RWPE2 (cell line): ENCODE measurements around the gene CAPS.

Experiments used
- ATAC-seq: fragments of 200-7000 bp; cut with Tn5 transposase; 3 replicates; pipeline ENCODE4 v1.9.1; 2021; ENCODE audit warnings: low read depth
- DNase-seq: peaks from one replicate; pipeline ENCODE4 v3.0.0-alpha.2; 2020; ENCODE audit warnings: low spot score
- H3K27ac ChIP-seq: fragments of 450-650 bp; 2 replicates; pipeline ENCODE4 v1.5.1; 2017; ENCODE audit warnings: mild to moderate bottlenecking; ENCODE audit not compliant: poor library complexity, severe bottlenecking
- H3K27me3 ChIP-seq: fragments of 250-450 bp; sonication (Bioruptor Pico); 2 replicates; pipeline ENCODE4 v1.5.1; 2021; ENCODE audit warnings: mild to moderate bottlenecking, moderate library complexity; ENCODE audit not compliant: insufficient read depth, poor library complexity, severe bottlenecking
- H3K36me3 ChIP-seq: fragments of 250-450 bp; sonication (Bioruptor Pico); 2 replicates; pipeline ENCODE4 v1.5.1; 2020; ENCODE audit warnings: low read depth, mild to moderate bottlenecking, moderate library complexity
- H3K4me1 ChIP-seq: fragments of 250-450 bp; sonication (Bioruptor Pico); 2 replicates; pipeline ENCODE4 v1.5.1; 2021; ENCODE audit warnings: mild to moderate bottlenecking, moderate library complexity; ENCODE audit not compliant: insufficient read depth, poor library complexity, severe bottlenecking
- H3K4me3 ChIP-seq: fragments of 250-450 bp; sonication (Bioruptor Pico); 2 replicates; pipeline ENCODE4 v1.5.1; 2021; ENCODE audit warnings: mild to moderate bottlenecking, moderate library complexity; ENCODE audit not compliant: severe bottlenecking
- H3K9me3 ChIP-seq: fragments of 250-450 bp; sonication (Bioruptor Pico); 2 replicates; pipeline ENCODE4 v1.5.1; 2021; ENCODE audit warnings: mild to moderate bottlenecking, moderate library complexity; ENCODE audit not compliant: severe bottlenecking
- CTCF ChIP-seq: fragments of 450-650 bp; IDR thresholded peaks from one replicate; pipeline ENCODE4 v1.5.1; 2017; ENCODE audit warnings: mild to moderate bottlenecking, moderate library complexity; ENCODE audit not compliant: poor library complexity, severe bottlenecking

Gene CAPS

GRCh38 chr19:5922161-5922545 is 8.1 kb downstream of the CAPS start:
- DNase-seq (no peak), ATAC-seq (no peak)
- Histone ChIP-seq H3K27ac (no peak overlapping the region), H3K4me1 (no peaks in the 10 kb centered on the region), H3K27me3 (no peaks in the 10 kb centered on the region), H3K36me3 (peaks cover 40% of the 10 kb centered on the region), H3K4me3 (no peak overlapping the region), H3K9me3 (no peaks in the 10 kb centered on the region)
- no peak for TF ChIP-seq CTCF

GRCh38 chr19:5923356-5923755 is 9.3 kb downstream of the CAPS start:
- no peak for ATAC-seq
- peaks cover 48% of the 10 kb centered on the region for H3K36me3 ChIP-seq

GRCh38 chr19:5925830-5926427 is 11.9 kb downstream of the CAPS start:
- Histone ChIP-seq H3K9me3 (no peaks in the 10 kb centered on the region), H3K27me3 (no peaks in the 10 kb centered on the region), H3K27ac (no peak overlapping the region), H3K4me3 (no peak overlapping the region), H3K36me3 (peaks cover 43% of the 10 kb centered on the region), H3K4me1 (no peaks in the 10 kb centered on the region)
- DNase-seq (no peak), ATAC-seq (no peak)
- no peak for TF ChIP-seq CTCF

More at GRCh38 chr19:5923356-5923755, 9.3 kb downstream of the CAPS start:
- H3K4me3 ChIP-seq, result no peak overlapping the region
- H3K27ac ChIP-seq, result no peak overlapping the region
- H3K4me1 ChIP-seq, result no peaks in the 10 kb centered on the region
- no peak for TF ChIP-seq CTCF
- H3K9me3 ChIP-seq, result no peaks in the 10 kb centered on the region
- no peaks in the 10 kb centered on the region for H3K27me3 ChIP-seq
- no peak for DNase-seq

GRCh38 chr19:5926641-5927440 is 12.8 kb downstream of the CAPS start:
- Histone ChIP-seq H3K9me3 (no peaks in the 10 kb centered on the region), H3K4me1 (no peaks in the 10 kb centered on the region), H3K27me3 (no peaks in the 10 kb centered on the region), H3K4me3 (no peak overlapping the region), H3K36me3 (peaks cover 44% of the 10 kb centered on the region), H3K27ac (no peak overlapping the region)
- no peak for DNase-seq
- no peak for TF ChIP-seq CTCF
- no peak for ATAC-seq

GRCh38 chr19:5927441-5927821 is 13.4 kb downstream of the CAPS start:
- H3K4me3 ChIP-seq, result no peak overlapping the region
- H3K36me3 ChIP-seq, result peaks cover 50% of the 10 kb centered on the region
- no peak for ATAC-seq

More at GRCh38 chr19:5927441-5927821, 13.4 kb downstream of the CAPS start:
- TF ChIP-seq CTCF, result no peak
- Histone ChIP-seq H3K27ac (no peak overlapping the region), H3K9me3 (no peaks in the 10 kb centered on the region), H3K27me3 (no peaks in the 10 kb centered on the region), H3K4me1 (no peaks in the 10 kb centered on the region)
- DNase-seq, result no peak
